GM15510 (cell line): Measurements from ENCODE around the gene CPN1.

Source experiments
- POLR2A ChIP-seq: IDR thresholded peaks from 3 replicates; pipeline ENCODE4 v1.6.1; 2011; ENCODE audit warnings: borderline replicate concordance; ENCODE audit not compliant: insufficient read length; ENCODE audit errors: extremely low read depth

The CPN1 gene

GRCh38 chr10:99999319-100000108 is 82.2 kb downstream of the CPN1 start:
- TF ChIP-seq POLR2A = no peak

GRCh38 chr10:99998889-99999288 is 82.8 kb downstream of the CPN1 start:
- no peak for TF ChIP-seq POLR2A

DNA sequence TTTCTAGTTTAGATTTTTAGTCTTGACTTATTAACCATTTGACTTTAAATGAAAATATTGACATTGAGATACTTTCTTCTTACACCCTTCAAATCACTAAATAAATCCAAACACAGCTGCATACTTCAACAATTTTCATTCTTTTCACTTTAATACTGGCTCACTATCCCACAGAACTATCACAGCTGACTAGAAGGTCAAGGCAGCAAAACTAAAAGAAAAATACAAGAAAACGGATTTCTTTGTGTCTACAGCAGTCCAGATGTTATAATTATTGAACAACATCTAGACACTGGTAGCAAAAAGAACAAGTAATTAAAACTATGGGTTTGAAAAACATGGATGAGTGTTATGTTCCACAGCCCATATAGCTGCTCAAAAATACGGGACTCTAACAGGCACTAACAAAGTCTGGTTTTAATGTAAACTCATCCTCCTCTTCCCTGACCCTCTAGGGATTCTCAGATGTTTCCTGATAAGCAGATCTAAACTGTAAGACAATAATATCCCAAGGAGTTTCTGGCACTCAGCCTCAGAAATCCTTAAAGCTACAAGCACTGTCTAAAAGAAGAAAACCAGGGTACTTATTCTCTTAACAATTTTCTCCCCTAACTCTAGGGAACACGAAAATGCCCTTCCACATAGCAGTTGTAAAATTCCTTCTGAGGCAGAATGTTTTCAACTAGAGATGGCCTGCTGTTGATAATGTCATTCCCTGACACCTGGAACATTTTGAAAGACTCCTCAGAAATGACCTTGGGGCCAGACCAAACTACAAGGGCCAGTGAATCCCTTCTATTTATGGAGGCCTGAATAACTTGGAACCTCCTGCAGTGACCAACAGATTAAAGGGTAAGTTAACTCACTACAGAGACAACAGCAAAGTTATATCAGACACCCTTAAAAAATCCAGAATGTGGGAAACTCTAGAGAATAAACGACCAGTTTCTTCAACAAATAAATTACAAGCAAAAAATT is 84.7 kb downstream of the CPN1 start:
- TF ChIP-seq POLR2A = no peak

GRCh38 chr10:99995713-99996112 is 86.0 kb downstream of the CPN1 start:
- TF ChIP-seq POLR2A = no peak

DNA sequence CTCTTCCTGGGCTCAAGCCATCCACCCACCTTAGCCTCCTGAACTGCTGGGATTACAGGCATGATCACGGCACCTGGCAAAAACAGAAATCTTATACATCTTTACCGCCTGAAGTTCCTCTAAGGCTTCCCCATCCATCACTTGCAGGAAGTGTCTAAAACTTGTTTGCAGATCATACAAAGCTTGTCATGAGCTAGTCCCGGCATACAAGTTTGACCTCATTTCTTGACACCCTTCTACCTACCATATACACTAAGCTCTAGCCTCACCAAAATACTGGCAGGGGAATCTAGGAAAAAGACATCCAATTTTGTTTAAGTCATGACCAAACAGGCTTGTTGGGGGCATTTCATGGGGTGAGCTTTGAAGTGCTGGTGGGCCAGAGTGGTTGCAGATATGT is 86.4 kb downstream of the CPN1 start:
- no peak for TF ChIP-seq POLR2A

DNA sequence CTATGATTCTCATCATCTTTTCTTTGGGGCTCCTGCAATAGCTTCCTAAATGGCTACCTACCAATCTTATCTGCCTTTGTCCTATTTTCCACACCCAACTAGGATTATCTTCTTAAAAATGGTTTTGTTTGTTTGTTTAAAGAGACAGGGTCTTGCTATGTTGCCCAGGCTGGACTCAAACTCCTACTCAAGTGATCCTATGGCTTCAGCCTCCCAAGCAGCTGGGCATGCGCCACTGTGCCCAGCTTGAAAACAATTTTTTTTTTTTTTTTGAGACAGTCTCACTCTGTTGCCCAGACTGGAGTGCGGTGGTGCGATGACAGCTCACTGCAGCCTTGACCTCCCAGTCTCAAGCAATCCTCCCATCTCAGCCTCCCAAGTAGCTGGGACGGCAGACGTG is 86.9 kb downstream of the CPN1 start:
- no peak for TF ChIP-seq POLR2A

DNA sequence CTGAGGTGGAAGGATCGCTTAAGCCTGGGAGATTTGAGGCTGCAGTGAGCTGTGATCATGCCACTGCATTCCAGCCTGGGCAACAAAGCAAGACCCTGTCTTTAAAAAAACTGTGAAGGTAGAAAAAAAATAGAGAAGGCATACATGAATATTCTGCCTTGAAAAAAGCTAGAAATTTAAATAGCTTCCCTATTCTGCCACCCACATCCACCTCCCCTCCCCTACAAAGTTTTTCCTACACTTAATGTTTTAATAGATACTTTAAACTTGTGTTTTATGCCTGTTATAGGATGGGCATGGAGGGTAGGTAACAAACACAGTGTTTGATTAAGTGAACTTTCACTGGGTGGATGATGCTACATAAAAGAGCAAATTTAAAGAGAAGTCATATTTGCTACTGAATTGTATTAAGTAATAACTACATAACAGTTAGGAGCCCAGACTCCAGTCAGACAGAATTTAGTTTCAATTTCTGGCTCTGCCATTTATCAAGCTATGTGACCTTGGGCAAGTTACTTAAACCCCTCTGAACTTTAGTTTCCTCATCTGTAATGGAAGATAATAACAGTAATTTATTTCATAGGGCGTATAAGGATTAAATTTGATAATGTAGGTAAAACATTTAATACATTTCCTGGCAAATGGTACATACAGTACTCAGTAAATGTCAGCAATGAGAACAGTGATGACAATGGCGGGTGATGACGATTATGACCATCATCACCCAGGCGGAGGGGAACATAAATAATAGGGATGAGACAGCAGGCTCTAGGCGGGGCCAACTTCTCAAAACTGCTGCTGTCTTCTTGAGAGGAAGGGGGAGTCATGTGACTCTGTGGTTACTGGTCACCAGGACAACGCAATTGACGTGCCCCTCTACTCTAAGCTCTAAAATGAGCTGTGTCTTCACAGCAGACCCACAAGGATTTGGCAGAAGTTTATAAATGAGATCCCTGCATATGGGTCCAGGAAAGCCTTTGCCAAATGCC is 87.7 kb downstream of the CPN1 start:
- no peak for TF ChIP-seq POLR2A
